BE2C (cell line): Measurements from ENCODE around the gene QDPR.

ENCODE experiments used
- DNase-seq: peaks from one replicate; pipeline ENCODE4 v3.0.0-alpha.2; 2020
- H3K27me3 ChIP-seq: fragments of 250-450 bp; sonication (Bioruptor Pico); 2 replicates; pipeline ENCODE4 v1.5.1; 2020; ENCODE audit warnings: mild to moderate bottlenecking
- H3K36me3 ChIP-seq: fragments of 250-450 bp; sonication (Bioruptor Pico); 2 replicates; pipeline ENCODE4 v1.5.1; 2020; ENCODE audit warnings: mild to moderate bottlenecking
- H3K4me1 ChIP-seq: fragments of 250-450 bp; sonication (Bioruptor Pico); 2 replicates; pipeline ENCODE4 v1.5.1; 2020
- H3K4me3 ChIP-seq: 2 replicates; pipeline ENCODE4 v1.5.1; 2011; ENCODE audit warnings: low read depth, low read length
- H3K9me3 ChIP-seq: fragments of 250-450 bp; sonication (Bioruptor Pico); 2 replicates; pipeline ENCODE4 v1.5.1; 2020
- CTCF ChIP-seq: IDR thresholded peaks from 2 replicates; pipeline ENCODE4 v1.5.1; 2012; ENCODE audit warnings: mild to moderate bottlenecking, low read depth, low read length

QDPR gene

DNA sequence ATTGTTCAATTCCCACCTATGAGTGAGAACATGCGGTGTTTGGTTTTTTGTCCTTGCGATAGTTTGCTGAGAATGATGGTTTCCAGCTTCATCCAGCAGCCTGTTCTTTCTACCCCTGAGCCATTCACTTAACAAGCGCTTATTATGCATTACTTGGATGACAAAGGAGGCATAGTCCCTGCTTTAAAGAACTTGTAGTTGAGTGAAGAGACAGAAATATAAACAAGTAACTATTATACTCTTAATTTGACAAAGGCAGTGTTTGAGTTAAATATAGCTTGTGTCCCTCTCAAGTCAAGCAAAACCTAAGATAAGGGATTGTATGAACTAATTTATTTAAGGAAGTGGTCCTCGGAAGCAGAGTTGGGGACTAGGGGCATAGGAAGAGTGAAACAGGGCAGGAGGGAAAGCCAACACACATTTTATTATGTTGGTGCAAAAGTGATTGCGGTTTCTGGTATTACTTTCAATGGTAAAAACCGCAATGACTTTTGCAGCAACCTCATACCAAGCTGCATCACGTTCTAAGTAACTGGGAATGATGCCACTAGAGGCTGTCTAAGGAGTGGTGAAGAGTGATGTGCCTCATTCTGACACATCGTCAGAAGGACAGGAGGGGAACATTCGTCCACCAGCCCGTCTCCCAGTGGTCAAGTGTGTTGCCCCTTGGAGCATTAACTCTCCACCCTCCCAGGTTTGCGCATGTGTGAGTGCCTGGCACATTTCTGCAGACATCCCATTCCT, 41.8 kb downstream of the QDPR start:
- Histone ChIP-seq H3K9me3 (no peaks in the 10 kb centered on the region), H3K27me3 (no peaks in the 10 kb centered on the region; the same call in 1 of the 2 replicates), H3K36me3 (no peaks in the 10 kb centered on the region), H3K4me1 (peaks cover 3% of the 10 kb centered on the region; the same call in 1 of the 2 replicates), H3K4me3 (no peak overlapping the region)
- TF ChIP-seq CTCF: no peak
- DNase-seq: no peak

DNA sequence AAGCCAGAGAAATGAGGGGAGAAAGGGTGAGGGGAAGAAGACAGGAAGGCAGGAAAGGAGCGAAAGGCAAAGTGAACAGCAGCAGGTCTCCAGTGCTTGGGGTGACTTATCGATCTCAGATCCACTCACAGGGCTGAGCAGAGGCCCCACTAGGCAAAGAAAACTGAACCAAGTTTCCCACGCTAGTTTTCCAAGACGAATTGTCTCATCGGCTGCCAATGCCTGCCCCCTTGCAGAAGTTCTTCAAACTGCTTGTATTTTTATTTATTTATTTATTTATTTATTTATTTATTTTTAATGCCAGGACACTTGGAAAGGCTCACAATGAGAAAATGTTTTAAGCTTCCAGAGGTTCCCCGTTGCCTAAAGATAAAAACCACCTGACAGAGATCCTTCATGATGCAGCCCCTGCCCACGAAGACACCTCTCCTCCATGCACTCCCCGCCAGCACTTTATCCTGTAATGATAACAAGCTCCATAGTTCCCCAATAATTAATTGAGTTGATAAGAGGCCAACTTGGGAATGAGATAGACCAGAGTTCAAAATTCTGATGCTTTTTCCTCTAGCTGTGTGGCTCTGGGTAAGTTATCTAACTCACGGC, 43.2 kb downstream of the QDPR start:
- no peaks in the 10 kb centered on the region for H3K9me3 ChIP-seq
- H3K4me1 ChIP-seq: peaks cover 3% of the 10 kb centered on the region; the same call in 1 of the 2 replicates
- peak; percentile 62 for TF ChIP-seq CTCF
- H3K4me3 ChIP-seq: no peak overlapping the region
- DNase-seq: peak; percentile 51
- no peaks in the 10 kb centered on the region for H3K36me3 ChIP-seq
- H3K27me3 ChIP-seq: no peaks in the 10 kb centered on the region; the same call in 1 of the 2 replicates

DNA sequence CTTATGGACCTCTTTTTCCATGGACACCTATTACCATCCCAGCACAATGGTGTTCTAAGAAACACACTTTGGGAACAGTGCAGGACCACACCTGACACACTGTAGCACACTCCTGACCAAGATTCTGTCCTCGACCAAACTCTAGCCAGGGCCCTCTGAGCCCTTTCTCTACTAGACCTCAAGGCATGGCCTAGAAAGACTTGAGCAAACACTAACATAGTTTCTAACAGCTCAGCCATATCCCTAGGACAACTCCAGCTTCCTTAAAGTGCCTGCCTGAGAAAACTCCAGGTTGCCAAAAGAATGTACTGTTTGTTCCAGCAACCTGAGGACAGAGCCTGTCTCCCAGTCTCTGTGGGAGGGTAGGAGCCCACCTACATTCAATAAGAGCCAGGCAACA, 48.3 kb downstream of the QDPR start:
- no peak for DNase-seq
- Histone ChIP-seq H3K9me3 (no peaks in the 10 kb centered on the region), H3K4me3 (no peak overlapping the region), H3K4me1 (no peaks in the 10 kb centered on the region), H3K27me3 (no peaks in the 10 kb centered on the region; the same call in 1 of the 2 replicates), H3K36me3 (no peaks in the 10 kb centered on the region)
- no peak for TF ChIP-seq CTCF

- H3K27me3 ChIP-seq: no peaks in the 10 kb centered on the region
- DNase-seq: no peak
- no peak overlapping the region for H3K4me3 ChIP-seq
- no peaks in the 10 kb centered on the region for H3K36me3 ChIP-seq
- TF ChIP-seq CTCF: no peak
- H3K4me1 ChIP-seq: no peaks in the 10 kb centered on the region
- H3K9me3 ChIP-seq: no peaks in the 10 kb centered on the region
Observed at GRCh38 chr4:17450269-17450804, 61.6 kb downstream of the QDPR start.

- DNase-seq: no peak
- H3K36me3 ChIP-seq: no peaks in the 10 kb centered on the region
- H3K27me3 ChIP-seq: no peaks in the 10 kb centered on the region
- no peaks in the 10 kb centered on the region for H3K4me1 ChIP-seq
- no peak overlapping the region for H3K4me3 ChIP-seq
- no peaks in the 10 kb centered on the region for H3K9me3 ChIP-seq
- TF ChIP-seq CTCF: no peak
Observed at GRCh38 chr4:17448689-17449088, 63.2 kb downstream of the QDPR start.
